22Rv1 (cell line): ENCODE results near the gene ACER1.

Source experiments
- CTCF ChIP-seq: fragments of 450-650 bp; IDR thresholded peaks from 2 replicates; pipeline ENCODE4 v1.5.1; 2017; ENCODE audit warnings: mild to moderate bottlenecking
- ZFX ChIP-seq: fragments of 450-650 bp; IDR thresholded peaks from 2 replicates; pipeline ENCODE4 v1.6.1; 2017; ENCODE audit warnings: antibody characterized with exemption, borderline replicate concordance

GRCh38 chr19:6334490-6335285, 1.3 kb upstream of the ACER1 start:
- TF ChIP-seq CTCF, result no peak
- no peak for TF ChIP-seq ZFX
